ENCODE measurements around the gene SART3. TPM values are rescaled to one million over a fixed set of nuclear protein-coding genes. Genes with fewer than 3 reads are reported as not detected.

SART3 gene
- total RNA-seq, 3 donors from 2014 or later (not counting 1 experiment from before 2014, with no cell fraction given) = 76.5 to 107 (median 78.3) TPM

- Mint-ChIP-seq H3K27me3 (ENCODE audit: low read depth in 2 of 2) (peaks cover 6 to 10% of the 10 kb centered on the region in 2 donors), H3K36me3 (no peaks in the 10 kb centered on the region), H3K4me3 (no peak overlapping the region), H3K4me1 (peaks cover 0 to 5% of the 10 kb centered on the region in 2 donors), H3K27ac (no peak overlapping the region), H3K9me3 (no peaks in the 10 kb centered on the region)
- Histone ChIP-seq H3K27ac (ENCODE audit: low read length) (no peak overlapping the region), H3K36me3 (ENCODE audit: control insufficient read depth, insufficient read depth, low read length) (no peaks in the 10 kb centered on the region), H3K4me3 (ENCODE audit: low read length) (no peak overlapping the region), H3K27me3 (ENCODE audit: control insufficient read depth, insufficient read depth, low read length) (no peaks in the 10 kb centered on the region), H3K4me1 (ENCODE audit: control insufficient read depth, insufficient read depth, low read length) (no peaks in the 10 kb centered on the region), H3K9me3 (ENCODE audit: control insufficient read depth, insufficient read depth, low read length) (no peaks in the 10 kb centered on the region)
- DNase-seq (no peak), ATAC-seq (no peak)
- 86% methylated on average over 4 of the region's 4 CpGs for WGBS (ENCODE audit: insufficient coverage)
- intact Hi-C loops (cut with micrococcal nuclease) = no loop called here
- TF ChIP-seq CTCF (IDR thresholded peaks at IDR 0.05) = no peak
These were observed 42.8 kb upstream of the SART3 start for GRCh38 chr12:108603743-108604142.

- Mint-ChIP-seq H3K27ac (no peak overlapping the region), H3K4me3 (no peak overlapping the region), H3K4me1 (peaks cover 0 to 5% of the 10 kb centered on the region in 2 donors), H3K27me3 (ENCODE audit: low read depth in 2 of 2) (peaks cover 6 to 8% of the 10 kb centered on the region in 2 donors), H3K36me3 (no peaks in the 10 kb centered on the region), H3K9me3 (no peaks in the 10 kb centered on the region)
- Histone ChIP-seq H3K4me1 (ENCODE audit: control insufficient read depth, insufficient read depth, low read length) (no peaks in the 10 kb centered on the region), H3K4me3 (ENCODE audit: low read length) (no peak overlapping the region), H3K9me3 (ENCODE audit: control insufficient read depth, insufficient read depth, low read length) (no peaks in the 10 kb centered on the region), H3K27ac (ENCODE audit: low read length) (no peak overlapping the region), H3K27me3 (ENCODE audit: control insufficient read depth, insufficient read depth, low read length) (no peaks in the 10 kb centered on the region), H3K36me3 (ENCODE audit: control insufficient read depth, insufficient read depth, low read length) (no peaks in the 10 kb centered on the region)
- TF ChIP-seq CTCF (IDR thresholded peaks at IDR 0.05) = no peak
- intact Hi-C loops (cut with micrococcal nuclease) = no loop called here
- 83% methylated on average over 14 of the region's 15 CpGs for WGBS (ENCODE audit: insufficient coverage)
- ATAC-seq (no peak), DNase-seq (no peak)
These were observed 42.2 kb upstream of the SART3 start for GRCh38 chr12:108602976-108603704.

GRCh38 chr12:108602209-108602705 is 41.3 kb upstream of the SART3 start:
- H3K27me3 ChIP-seq (ENCODE audit: control insufficient read depth, insufficient read depth, low read length) = no peaks in the 10 kb centered on the region
- intact Hi-C loops (cut with micrococcal nuclease) = no loop called here
- H3K4me3 ChIP-seq (ENCODE audit: low read length) = no peak overlapping the region
- H3K36me3 Mint-ChIP-seq = no peaks in the 10 kb centered on the region
- TF ChIP-seq CTCF (IDR thresholded peaks at IDR 0.05) = no peak
- no peaks in the 10 kb centered on the region for H3K9me3 Mint-ChIP-seq
- ATAC-seq = no peak
- peaks cover 5 to 8% of the 10 kb centered on the region in 2 donors for H3K4me1 Mint-ChIP-seq
- 96% methylated on average over 8 of the region's 9 CpGs for WGBS (ENCODE audit: insufficient coverage)
- H3K27me3 Mint-ChIP-seq (ENCODE audit: low read depth in 2 of 2) = peaks cover 4 to 6% of the 10 kb centered on the region in 2 donors
- no peak for DNase-seq
- no peaks in the 10 kb centered on the region for H3K4me1 ChIP-seq (ENCODE audit: control insufficient read depth, insufficient read depth, low read length)
- H3K27ac ChIP-seq (ENCODE audit: low read length) = no peak overlapping the region
- H3K36me3 ChIP-seq (ENCODE audit: control insufficient read depth, insufficient read depth, low read length) = no peaks in the 10 kb centered on the region
- H3K27ac Mint-ChIP-seq = no peak overlapping the region
- H3K9me3 ChIP-seq (ENCODE audit: control insufficient read depth, insufficient read depth, low read length) = no peaks in the 10 kb centered on the region
- H3K4me3 Mint-ChIP-seq = no peak overlapping the region

- H3K27ac ChIP-seq (ENCODE audit: low read length) = no peak overlapping the region
- peaks cover 5 to 9% of the 10 kb centered on the region in 2 donors for H3K4me1 Mint-ChIP-seq
- ATAC-seq (no peak), DNase-seq (no peak)
- no peak overlapping the region for H3K27ac Mint-ChIP-seq
- H3K27me3 ChIP-seq (ENCODE audit: control insufficient read depth, insufficient read depth, low read length) = no peaks in the 10 kb centered on the region
- no peaks in the 10 kb centered on the region for H3K36me3 Mint-ChIP-seq
- H3K4me1 ChIP-seq (ENCODE audit: control insufficient read depth, insufficient read depth, low read length) = no peaks in the 10 kb centered on the region
- H3K4me3 Mint-ChIP-seq = no peak overlapping the region
- H3K36me3 ChIP-seq (ENCODE audit: control insufficient read depth, insufficient read depth, low read length) = no peaks in the 10 kb centered on the region
- H3K27me3 Mint-ChIP-seq (ENCODE audit: low read depth in 2 of 2) = peaks cover 4 to 6% of the 10 kb centered on the region in 2 donors
- no peak overlapping the region for H3K4me3 ChIP-seq (ENCODE audit: low read length)
- no peak for TF ChIP-seq CTCF (IDR thresholded peaks at IDR 0.05)
- WGBS (ENCODE audit: insufficient coverage) = 85% methylated on average over 4 of the region's 4 CpGs
- intact Hi-C loops (cut with micrococcal nuclease) = no loop called here
- H3K9me3 Mint-ChIP-seq = no peaks in the 10 kb centered on the region
- H3K9me3 ChIP-seq (ENCODE audit: control insufficient read depth, insufficient read depth, low read length) = no peaks in the 10 kb centered on the region
These were observed 39.7 kb upstream of the SART3 start for GRCh38 chr12:108600702-108601007.
